Renal cortical epithelial cell (primary cell): ENCODE data around the gene ZNF260. TPM values are rescaled to one million over a fixed set of nuclear protein-coding genes. Genes with fewer than 3 reads are reported as not detected.
"Not testable (repeated sequence)": the region's sequence is repeated elsewhere in the genome, so short reads cannot be mapped to it uniquely, and the experiment has no call there.

Experiments
- DNase-seq: peaks from one replicate; pipeline ENCODE4 v3.0.0-alpha.2; 2011; ENCODE audit warnings: low read depth
- total RNA-seq: library from RNA; depleted of rRNA; stranded (reverse); fragments of >200 nt; gene quantifications from 2 replicates; pipeline ENCODE4 v1.2.3, GENCODE V29; 2014

The ZNF260 gene
- total RNA-seq = 20.8 and 34.5 TPM in 2 replicates

DNA sequence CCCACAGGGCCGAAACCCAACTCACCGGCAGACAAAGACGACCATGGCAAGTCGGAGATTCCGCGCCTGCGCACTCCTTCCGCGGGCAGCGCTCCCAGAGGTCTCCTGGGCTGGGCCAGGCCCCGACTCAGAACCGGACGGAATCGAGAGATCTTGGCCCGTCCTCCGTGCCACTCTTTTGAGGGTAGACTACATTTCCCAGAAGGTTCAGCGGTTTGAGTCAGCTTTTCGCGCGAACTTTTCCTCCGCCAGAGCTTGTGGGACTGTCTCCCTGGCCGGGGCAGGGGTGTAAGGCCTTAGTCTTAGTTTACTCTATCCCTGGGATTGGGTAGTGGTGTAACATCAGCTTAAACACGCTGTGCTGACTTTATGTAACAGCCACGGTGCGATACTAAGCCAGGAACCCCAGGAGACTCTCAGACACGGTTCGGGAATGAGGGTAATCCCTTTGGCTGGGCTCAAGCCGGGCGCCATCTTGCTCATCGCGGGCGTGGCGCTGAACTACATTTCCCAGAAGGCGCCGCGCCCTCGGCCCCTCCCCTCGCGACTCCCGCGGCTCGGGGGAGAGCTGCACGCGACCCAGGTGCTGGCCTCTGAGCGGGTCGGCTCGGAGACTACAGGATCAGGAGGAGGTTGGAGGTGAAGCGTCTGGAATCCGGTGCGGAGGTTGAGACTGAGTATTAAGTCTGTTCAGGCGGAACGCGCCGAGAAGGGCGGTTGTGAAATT, at the start of gene ZNF260:
ZNF260 (minus strand) TSS at position 78 of the 727 bp plus-strand sequence. CDS start 13,033 bp downstream, outside the sequence.
- DNase-seq = peak; percentile 95

- no peak for DNase-seq
These were observed 49.4 kb upstream of the ZNF260 start for GRCh38 chr19:36577271-36577996.

DNA sequence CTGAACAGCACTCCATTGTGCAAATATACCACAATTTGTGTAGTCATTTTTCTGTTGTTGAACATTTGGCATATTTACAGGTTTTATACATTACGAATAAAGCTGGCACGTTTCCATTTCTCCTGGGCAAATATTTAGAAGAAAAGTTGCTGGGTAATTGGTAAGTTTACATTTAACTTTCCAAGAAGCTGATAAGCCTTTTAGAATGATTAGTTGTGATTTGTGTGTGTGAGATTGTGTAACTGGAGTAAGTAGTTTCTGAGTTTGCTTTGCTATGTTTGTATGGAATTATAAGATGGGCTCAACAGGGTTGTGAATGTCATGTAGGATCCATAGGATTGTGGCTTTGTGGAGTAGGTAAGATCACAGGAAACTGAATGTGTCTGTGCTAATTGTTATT, 46.7 kb upstream of the ZNF260 start:
- no peak for DNase-seq

- peak; percentile 37 for DNase-seq
These were observed 46.0 kb upstream of the ZNF260 start for GRCh38 chr19:36573895-36574720.

DNA sequence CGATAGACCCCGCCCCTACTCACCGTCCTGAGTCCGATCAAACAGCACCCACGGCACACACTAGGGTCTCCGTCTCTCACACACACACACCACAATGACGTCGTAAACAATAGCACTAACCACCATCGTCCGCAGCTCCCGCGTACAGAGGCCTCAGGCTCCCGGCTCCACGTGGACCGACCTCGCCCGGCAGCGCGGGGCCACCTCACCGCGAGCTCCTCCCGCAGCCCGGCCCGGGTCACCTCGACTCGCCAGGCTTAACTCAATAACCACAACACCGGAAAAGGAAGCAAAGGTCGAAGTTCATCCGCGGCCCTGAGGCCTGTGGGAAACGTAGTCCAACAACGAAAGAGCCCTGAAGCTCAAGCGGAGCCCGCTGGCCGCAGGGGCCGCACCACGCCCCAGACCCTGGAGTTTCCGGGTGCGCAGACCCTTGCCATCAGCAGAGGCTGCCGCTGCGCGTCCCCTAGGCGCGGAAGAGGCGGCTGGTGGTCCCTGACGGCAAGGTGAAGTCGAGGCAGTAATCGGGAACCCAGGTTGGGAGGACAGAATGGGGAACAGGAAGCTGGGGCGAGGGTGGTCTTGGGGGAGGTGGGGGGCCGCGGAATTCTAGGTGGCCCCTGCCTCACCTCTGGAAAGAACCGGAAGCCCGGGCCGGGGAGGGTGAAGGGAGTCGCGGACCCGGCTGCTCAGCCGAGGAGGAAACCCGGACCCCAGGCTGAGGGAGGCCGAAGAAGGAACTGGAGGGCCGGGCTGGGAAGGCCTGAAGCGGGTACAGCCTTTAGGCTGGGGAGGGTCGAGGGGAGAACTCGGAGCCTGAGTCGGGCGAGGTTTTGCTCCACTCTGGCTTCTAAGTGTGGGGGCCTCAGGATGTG, 45.2 kb upstream of the ZNF260 start, which contains the start of gene ZNF529:
ZNF529 (minus strand) TSS at position 273 of the 875 bp plus-strand sequence. CDS start 946 bp downstream, outside the sequence.
- DNase-seq = peak; percentile 84

GRCh38 chr19:36572593-36573019, 44.5 kb upstream of the ZNF260 start:
- peak; percentile 50 for DNase-seq

- DNase-seq = no peak
These were observed 36.3 kb upstream of the ZNF260 start for GRCh38 chr19:36564391-36564790.

GRCh38 chr19:36547001-36547732, 19.1 kb upstream of the ZNF260 start:
- peak; percentile 13 for DNase-seq

- no peak for DNase-seq
These were observed 949 bp upstream of the ZNF260 start for GRCh38 chr19:36528921-36529518.

DNA sequence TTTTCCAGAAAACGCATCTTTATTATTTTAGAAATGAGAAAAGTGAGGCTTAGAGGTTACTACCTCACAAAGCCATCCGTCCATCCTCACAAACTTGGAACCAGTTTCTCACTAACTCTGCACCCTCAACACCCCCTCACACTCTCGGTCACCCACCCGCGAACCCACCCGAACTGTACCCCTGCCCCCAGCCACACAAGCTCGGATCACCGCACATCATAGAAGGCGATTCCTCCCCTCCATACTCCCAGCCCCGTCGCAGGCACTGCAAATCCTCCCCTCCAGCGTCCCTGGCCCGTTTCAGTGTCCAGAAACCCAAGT, 238 bp downstream of the ZNF260 start:
- DNase-seq = no peak

GRCh38 chr19:36527341-36527740, 730 bp downstream of the ZNF260 start:
- no peak for DNase-seq

GRCh38 chr19:36526581-36526980, 1.5 kb downstream of the ZNF260 start:
- DNase-seq = no peak

DNA sequence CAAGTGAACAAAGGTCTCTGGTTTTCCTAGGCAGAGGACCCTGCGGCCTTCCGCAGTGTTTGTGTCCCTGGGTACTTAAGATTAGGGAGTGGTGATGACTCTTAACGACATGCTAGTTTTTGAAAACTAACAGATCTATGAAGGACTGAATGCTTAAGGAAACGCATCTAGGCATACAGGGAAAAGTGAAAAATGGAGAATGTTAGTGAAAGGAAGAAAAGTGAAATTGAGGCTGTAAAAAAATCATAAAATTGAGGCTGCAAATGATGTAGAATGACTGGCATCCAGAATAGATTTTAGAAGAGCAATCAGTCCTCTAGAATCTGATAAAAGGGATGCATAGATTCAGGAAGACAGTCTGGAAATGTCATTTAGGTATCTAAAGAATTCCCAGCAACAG, 3.5 kb downstream of the ZNF260 start:
- no peak for DNase-seq

GRCh38 chr19:36514012-36514612, 14.0 kb downstream of the ZNF260 start:
- no peak for DNase-seq

GRCh38 chr19:36508325-36508724, 19.7 kb downstream of the ZNF260 start:
- DNase-seq = no peak

DNA sequence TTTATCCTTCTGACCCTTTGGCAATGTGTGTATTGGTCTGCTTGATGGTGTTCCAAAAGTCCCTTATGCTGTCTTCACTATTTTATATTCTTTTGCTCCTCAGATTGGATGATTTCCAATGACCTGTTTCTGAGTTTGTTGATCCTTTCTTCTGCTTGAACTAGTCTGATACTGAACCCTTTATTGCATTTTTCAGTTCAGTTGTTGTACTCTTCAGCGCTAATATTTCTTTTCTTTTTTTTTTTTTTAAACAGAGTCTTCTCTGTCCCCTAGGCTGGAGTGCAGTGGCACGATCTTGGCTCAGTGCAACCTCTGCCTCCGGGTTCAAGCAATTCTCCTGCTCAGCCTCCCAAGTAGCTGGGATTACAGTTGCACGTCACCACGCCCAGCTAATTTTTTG, 26.1 kb downstream of the ZNF260 start:
- DNase-seq = no peak

DNA sequence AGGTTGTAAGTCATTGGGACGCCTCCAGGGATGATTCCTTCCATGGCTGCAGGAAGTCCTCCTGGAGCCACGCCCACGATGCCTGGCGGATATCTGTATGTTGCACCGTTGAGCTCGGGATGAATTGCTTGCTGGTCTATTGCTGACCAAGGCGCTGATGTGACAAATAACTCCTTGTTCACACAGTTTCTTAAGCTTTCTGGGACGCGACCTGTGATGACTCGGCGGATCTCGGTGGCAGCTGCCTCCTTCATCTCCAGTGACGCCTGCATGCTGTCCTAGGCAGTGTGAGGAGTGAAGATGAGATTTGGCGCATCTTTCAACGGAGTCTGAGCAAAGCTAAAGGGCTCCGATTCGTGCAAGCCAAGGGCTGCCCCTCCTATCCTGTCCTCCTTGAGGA, 31.1 kb downstream of the ZNF260 start:
- DNase-seq = no peak

GRCh38 chr19:36492689-36493453, 35.2 kb downstream of the ZNF260 start:
- DNase-seq = peak; percentile 18

DNA sequence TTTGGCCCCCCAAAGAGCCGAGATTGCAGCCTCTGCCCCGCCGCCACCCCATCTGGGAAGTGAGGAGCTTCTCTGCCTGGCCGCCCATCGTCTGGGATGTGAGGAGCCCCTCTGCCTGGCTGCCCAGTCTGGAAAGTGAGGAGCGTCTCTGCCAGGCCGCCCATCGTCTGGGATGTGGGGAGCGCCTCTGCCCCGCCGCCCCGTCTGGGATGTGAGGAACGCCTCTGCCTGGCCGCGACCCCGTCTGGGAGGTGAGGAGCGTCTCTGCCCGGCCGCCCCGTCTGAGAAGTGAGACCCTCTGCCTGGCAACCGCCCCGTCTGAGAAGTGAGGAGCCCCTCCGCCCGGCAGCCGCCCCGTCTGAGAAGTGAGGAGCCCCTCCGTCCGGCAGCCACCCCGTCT, 37.2 kb downstream of the ZNF260 start:
- DNase-seq = not testable (repeated sequence)
